Measurements from ENCODE around the gene ITM2C.

ITM2C gene

GRCh38 chr2:230885463-230886130 lies 20.9 kb downstream of the ITM2C start:
- in situ Hi-C loops (cut with HindIII; ENCODE audit: low pct_ligation_motif_present, low pct_unique_long_range_greater_than_20kb, low sequenced_read_pairs) = no loop called here

GRCh38 chr2:230886206-230886605 lies 21.5 kb downstream of the ITM2C start:
- in situ Hi-C loops (cut with HindIII; ENCODE audit: low pct_ligation_motif_present, low pct_unique_long_range_greater_than_20kb, low sequenced_read_pairs) = no loop called here
- DNase-seq = no peak

More at GRCh38 chr2:230885463-230886130, 20.9 kb downstream of the ITM2C start:
- no peak for DNase-seq

GRCh38 chr2:230886671-230887071 lies 21.9 kb downstream of the ITM2C start:
- in situ Hi-C loops (cut with HindIII; ENCODE audit: low pct_ligation_motif_present, low pct_unique_long_range_greater_than_20kb, low sequenced_read_pairs) = no loop called here

GRCh38 chr2:230887342-230887741 lies 22.6 kb downstream of the ITM2C start:
- no peak for DNase-seq
- in situ Hi-C loops (cut with HindIII; ENCODE audit: low pct_ligation_motif_present, low pct_unique_long_range_greater_than_20kb, low sequenced_read_pairs) = no loop called here

More at GRCh38 chr2:230886671-230887071, 21.9 kb downstream of the ITM2C start:
- no peak for DNase-seq

- in situ Hi-C loops (cut with HindIII; ENCODE audit: low pct_ligation_motif_present, low pct_unique_long_range_greater_than_20kb, low sequenced_read_pairs) = no loop called here
- DNase-seq = no peak
Measured at GRCh38 chr2:230888824-230889400, 24.2 kb downstream of the ITM2C start.

- no peak for DNase-seq
- in situ Hi-C loops (cut with HindIII; ENCODE audit: low pct_ligation_motif_present, low pct_unique_long_range_greater_than_20kb, low sequenced_read_pairs) = no loop called here
Measured at GRCh38 chr2:230889911-230890601, 25.3 kb downstream of the ITM2C start.

GRCh38 chr2:230890646-230891045 lies 25.9 kb downstream of the ITM2C start:
- in situ Hi-C loops (cut with HindIII; ENCODE audit: low pct_ligation_motif_present, low pct_unique_long_range_greater_than_20kb, low sequenced_read_pairs) = no loop called here
- no peak for DNase-seq

- no peak for DNase-seq
- in situ Hi-C loops (cut with HindIII; ENCODE audit: low pct_ligation_motif_present, low pct_unique_long_range_greater_than_20kb, low sequenced_read_pairs) = no loop called here
Measured at GRCh38 chr2:230891064-230891463, 26.3 kb downstream of the ITM2C start.

- in situ Hi-C loops (cut with HindIII; ENCODE audit: low pct_ligation_motif_present, low pct_unique_long_range_greater_than_20kb, low sequenced_read_pairs) = no loop called here
- DNase-seq = no peak
Measured at GRCh38 chr2:230891509-230891908, 26.8 kb downstream of the ITM2C start.

- DNase-seq = no peak
Measured at GRCh38 chr2:230893338-230893737, 28.6 kb downstream of the ITM2C start.

GRCh38 chr2:230893841-230894781 lies 29.4 kb downstream of the ITM2C start:
- DNase-seq = no peak
- in situ Hi-C loops (cut with HindIII; ENCODE audit: low pct_ligation_motif_present, low pct_unique_long_range_greater_than_20kb, low sequenced_read_pairs) = no loop called here

More at GRCh38 chr2:230893338-230893737, 28.6 kb downstream of the ITM2C start:
- in situ Hi-C loops (cut with HindIII; ENCODE audit: low pct_ligation_motif_present, low pct_unique_long_range_greater_than_20kb, low sequenced_read_pairs) = no loop called here

GRCh38 chr2:230895536-230896345 lies 31.0 kb downstream of the ITM2C start:
- in situ Hi-C loops (cut with HindIII; ENCODE audit: low pct_ligation_motif_present, low pct_unique_long_range_greater_than_20kb, low sequenced_read_pairs) = no loop called here
- DNase-seq = no peak

GRCh38 chr2:230896346-230897115 lies 31.8 kb downstream of the ITM2C start:
- DNase-seq = no peak
- in situ Hi-C loops (cut with HindIII; ENCODE audit: low pct_ligation_motif_present, low pct_unique_long_range_greater_than_20kb, low sequenced_read_pairs) = no loop called here

- in situ Hi-C loops (cut with HindIII; ENCODE audit: low pct_ligation_motif_present, low pct_unique_long_range_greater_than_20kb, low sequenced_read_pairs) = no loop called here
- no peak for DNase-seq
Measured at GRCh38 chr2:230898016-230898712, 33.4 kb downstream of the ITM2C start.

- no peak for DNase-seq
- in situ Hi-C loops (cut with HindIII; ENCODE audit: low pct_ligation_motif_present, low pct_unique_long_range_greater_than_20kb, low sequenced_read_pairs) = no loop called here
Measured at GRCh38 chr2:230898713-230899091, 34.0 kb downstream of the ITM2C start.

GRCh38 chr2:230899287-230899686 lies 34.5 kb downstream of the ITM2C start:
- DNase-seq = no peak
- in situ Hi-C loops (cut with HindIII; ENCODE audit: low pct_ligation_motif_present, low pct_unique_long_range_greater_than_20kb, low sequenced_read_pairs) = no loop called here

GRCh38 chr2:230899786-230900185 lies 35.0 kb downstream of the ITM2C start:
- DNase-seq = no peak
- in situ Hi-C loops (cut with HindIII; ENCODE audit: low pct_ligation_motif_present, low pct_unique_long_range_greater_than_20kb, low sequenced_read_pairs) = no loop called here
